ENCODE data around the gene PRR3.

PRR3 gene

DNA sequence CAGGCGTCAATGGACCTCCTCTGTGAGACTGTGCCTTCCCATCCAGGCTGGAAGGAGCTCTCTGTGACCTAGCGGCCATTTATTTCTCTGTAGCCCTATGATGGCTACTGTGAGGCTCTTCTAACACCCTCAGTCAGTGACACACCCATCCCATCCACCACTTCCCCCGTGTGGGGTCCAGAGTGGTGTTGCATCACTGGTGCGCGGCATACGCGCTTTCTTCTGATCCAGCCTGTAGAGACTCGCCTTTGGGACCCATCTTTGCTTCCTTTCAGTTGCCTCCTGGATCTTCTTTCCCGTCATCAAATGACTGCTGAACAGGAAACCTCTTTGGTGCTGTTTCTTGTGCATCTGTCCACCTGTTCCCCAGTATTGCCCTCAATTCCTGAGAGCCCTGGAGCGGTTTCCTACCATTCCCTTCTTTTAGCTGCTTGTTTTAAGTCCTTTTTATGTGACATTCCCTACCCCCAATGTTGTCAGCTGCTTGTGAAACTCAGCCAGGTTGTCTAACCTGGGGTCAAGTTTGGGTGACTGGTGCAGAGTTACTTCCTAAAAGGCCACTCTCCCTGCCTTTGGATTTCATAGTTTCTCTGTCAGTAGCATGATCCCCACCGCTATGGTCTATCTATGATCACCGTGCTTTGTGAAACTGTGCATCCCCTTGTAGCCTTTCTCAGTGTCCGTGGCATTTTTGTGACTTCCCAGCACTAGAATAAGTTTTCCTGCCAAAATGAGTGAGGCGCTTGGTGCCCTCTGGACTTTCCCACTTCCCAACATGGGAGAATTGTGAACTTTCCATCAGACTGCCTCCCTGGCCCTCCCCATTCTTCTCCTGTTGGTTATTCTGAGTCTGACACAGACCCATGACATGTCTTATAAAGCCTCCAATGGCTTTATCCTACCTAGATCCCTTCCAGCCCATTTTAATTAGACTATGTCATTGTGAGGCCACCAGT is 5.7 kb downstream of the PRR3 start:
- Histone ChIP-seq H3K9ac (ENCODE audit: low read depth, low read length) (no peak overlapping the region), H3K4me3 (ENCODE audit: low read depth, low read length) (no peak overlapping the region), H3K4me1 (ENCODE audit: control insufficient read depth, insufficient read depth, low read length) (peaks cover under 1% of the 10 kb centered on the region), H3K27me3 (ENCODE audit: control insufficient read depth, insufficient read depth, low read length) (no peaks in the 10 kb centered on the region), H3K36me3 (ENCODE audit: control insufficient read depth, insufficient read depth, low read length) (peaks cover 7% of the 10 kb centered on the region), H3K9me3 (ENCODE audit: control insufficient read depth, insufficient read depth, low read length) (no peaks in the 10 kb centered on the region)

DNA sequence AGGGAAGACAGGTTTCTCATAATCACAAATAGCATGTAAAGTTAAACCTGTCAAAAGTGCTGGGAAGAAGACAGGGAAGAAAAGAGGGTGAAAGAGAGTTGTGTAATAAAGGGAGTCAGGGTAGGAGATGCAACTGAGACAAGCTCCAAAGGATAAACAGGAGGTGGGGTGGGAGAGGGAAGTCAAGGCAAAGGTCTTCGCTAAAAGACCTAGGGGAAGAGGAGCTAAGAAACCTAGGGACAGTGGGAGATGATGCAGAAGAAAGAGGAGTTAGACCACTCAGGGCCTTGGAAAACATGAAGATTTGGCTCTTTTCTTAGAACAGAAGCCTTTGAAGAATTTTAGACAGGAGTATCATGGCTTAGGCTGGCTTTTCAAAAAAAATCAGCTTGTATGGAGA is 7.0 kb downstream of the PRR3 start:
- Histone ChIP-seq H3K36me3 (ENCODE audit: control insufficient read depth, insufficient read depth, low read length) (peaks cover 7% of the 10 kb centered on the region), H3K27me3 (ENCODE audit: control insufficient read depth, insufficient read depth, low read length) (no peaks in the 10 kb centered on the region)

DNA sequence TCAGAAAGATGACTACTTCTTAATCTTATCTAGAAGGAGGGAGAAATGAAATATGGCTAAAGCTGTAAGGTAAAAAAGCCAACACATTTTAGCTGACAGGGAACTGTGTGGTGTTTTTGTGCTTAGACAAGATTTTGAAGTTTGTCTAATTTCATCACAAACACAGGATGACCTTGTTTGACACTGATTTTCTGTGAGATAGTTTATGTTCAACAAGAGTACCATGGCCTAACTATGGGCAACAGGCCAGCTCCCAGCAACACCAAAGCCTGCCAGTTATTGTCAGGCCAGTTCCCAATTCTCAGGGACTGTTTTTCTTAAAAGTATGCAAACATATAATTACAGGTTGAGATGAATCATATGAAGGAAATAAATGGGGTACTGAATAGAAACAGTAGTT is 8.7 kb downstream of the PRR3 start:
- H3K9me3 ChIP-seq (ENCODE audit: control insufficient read depth, insufficient read depth, low read length), result no peaks in the 10 kb centered on the region
- no peak overlapping the region for H3K4me3 ChIP-seq (ENCODE audit: low read depth, low read length)
- no peaks in the 10 kb centered on the region for H3K27me3 ChIP-seq (ENCODE audit: control insufficient read depth, insufficient read depth, low read length)
- no peak overlapping the region for H3K9ac ChIP-seq (ENCODE audit: low read depth, low read length)
- peaks cover 7% of the 10 kb centered on the region for H3K36me3 ChIP-seq (ENCODE audit: control insufficient read depth, insufficient read depth, low read length)
- no peaks in the 10 kb centered on the region for H3K4me1 ChIP-seq (ENCODE audit: control insufficient read depth, insufficient read depth, low read length)

More for the DNA sequence above, 7.0 kb downstream of the PRR3 start:
- Histone ChIP-seq H3K9ac (ENCODE audit: low read depth, low read length) (no peak overlapping the region), H3K4me1 (ENCODE audit: control insufficient read depth, insufficient read depth, low read length) (no peaks in the 10 kb centered on the region), H3K4me3 (ENCODE audit: low read depth, low read length) (no peak overlapping the region), H3K9me3 (ENCODE audit: control insufficient read depth, insufficient read depth, low read length) (no peaks in the 10 kb centered on the region)

DNA sequence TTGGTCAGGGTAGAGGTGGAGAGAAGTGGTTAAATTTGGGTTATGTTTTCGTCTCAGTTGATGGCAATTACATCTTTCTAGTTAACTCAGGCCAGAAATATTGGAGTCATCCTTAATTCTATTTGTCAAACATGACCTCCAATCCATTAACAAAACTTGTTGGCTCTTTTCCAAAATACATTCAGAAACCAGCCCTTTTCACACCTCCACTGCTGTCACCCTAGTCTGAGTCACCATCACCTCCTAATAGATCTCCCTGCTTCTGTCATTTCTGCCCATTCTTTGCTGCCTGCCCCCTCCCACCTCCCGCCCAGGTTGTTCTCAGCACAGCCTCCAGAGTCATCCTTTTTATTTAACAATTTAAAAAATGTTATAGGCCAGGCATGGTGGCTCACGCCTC is 11.2 kb downstream of the PRR3 start:
- Histone ChIP-seq H3K36me3 (ENCODE audit: control insufficient read depth, insufficient read depth, low read length) (no peaks in the 10 kb centered on the region), H3K4me3 (ENCODE audit: low read depth, low read length) (no peak overlapping the region), H3K4me1 (ENCODE audit: control insufficient read depth, insufficient read depth, low read length) (peaks cover 4% of the 10 kb centered on the region), H3K9me3 (ENCODE audit: control insufficient read depth, insufficient read depth, low read length) (no peaks in the 10 kb centered on the region), H3K9ac (ENCODE audit: low read depth, low read length) (no peak overlapping the region), H3K27me3 (ENCODE audit: control insufficient read depth, insufficient read depth, low read length) (no peaks in the 10 kb centered on the region)

DNA sequence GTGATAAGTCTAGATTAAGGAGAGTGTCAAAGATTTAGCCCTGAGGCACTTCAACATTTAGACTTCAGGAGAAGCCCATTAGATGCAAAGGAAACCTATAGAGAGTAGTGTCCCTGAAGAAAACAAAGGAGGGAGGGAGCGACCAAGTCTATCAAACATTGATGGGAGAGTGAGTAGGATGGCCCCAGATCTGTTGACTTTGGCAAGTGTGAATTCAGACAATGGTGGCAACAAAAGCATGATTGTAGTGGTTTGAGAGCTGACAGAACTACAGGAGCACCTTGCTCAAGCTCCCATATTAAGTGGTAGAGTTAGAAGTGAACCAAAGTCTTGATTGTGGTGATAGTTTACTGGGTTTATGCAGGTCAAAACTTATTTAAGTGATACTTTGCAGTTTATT is 13.2 kb downstream of the PRR3 start:
- Histone ChIP-seq H3K4me3 (ENCODE audit: low read depth, low read length) (peak overlapping the region; percentile 62), H3K4me1 (ENCODE audit: control insufficient read depth, insufficient read depth, low read length) (peaks cover 4% of the 10 kb centered on the region), H3K36me3 (ENCODE audit: control insufficient read depth, insufficient read depth, low read length) (peaks cover 4% of the 10 kb centered on the region), H3K9me3 (ENCODE audit: control insufficient read depth, insufficient read depth, low read length) (no peaks in the 10 kb centered on the region), H3K9ac (ENCODE audit: low read depth, low read length) (peak overlapping the region; percentile 42), H3K27me3 (ENCODE audit: control insufficient read depth, insufficient read depth, low read length) (no peaks in the 10 kb centered on the region)

DNA sequence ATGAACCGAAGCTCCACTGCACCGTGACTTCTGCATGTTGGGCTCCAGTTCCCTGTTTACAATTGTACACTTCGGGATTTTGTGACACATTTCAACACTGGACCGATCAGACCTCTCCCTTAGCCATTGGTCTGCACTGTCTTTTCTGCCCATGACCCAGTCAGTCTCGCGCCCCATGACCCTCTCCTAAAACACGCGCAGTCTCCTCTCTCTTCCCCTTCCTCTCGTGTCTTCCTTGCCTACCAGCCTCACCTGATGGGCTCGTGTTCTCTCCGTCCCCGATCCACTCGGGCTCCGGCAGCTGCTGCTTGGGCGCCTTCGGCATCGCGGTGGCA is 13.6 kb downstream of the PRR3 start:
- Histone ChIP-seq H3K4me1 (ENCODE audit: control insufficient read depth, insufficient read depth, low read length) (peaks cover 4% of the 10 kb centered on the region), H3K4me3 (ENCODE audit: low read depth, low read length) (peak overlapping the region; percentile 62), H3K36me3 (ENCODE audit: control insufficient read depth, insufficient read depth, low read length) (peaks cover 4% of the 10 kb centered on the region), H3K9me3 (ENCODE audit: control insufficient read depth, insufficient read depth, low read length) (no peaks in the 10 kb centered on the region), H3K9ac (ENCODE audit: low read depth, low read length) (peak overlapping the region; percentile 42), H3K27me3 (ENCODE audit: control insufficient read depth, insufficient read depth, low read length) (no peaks in the 10 kb centered on the region)

DNA sequence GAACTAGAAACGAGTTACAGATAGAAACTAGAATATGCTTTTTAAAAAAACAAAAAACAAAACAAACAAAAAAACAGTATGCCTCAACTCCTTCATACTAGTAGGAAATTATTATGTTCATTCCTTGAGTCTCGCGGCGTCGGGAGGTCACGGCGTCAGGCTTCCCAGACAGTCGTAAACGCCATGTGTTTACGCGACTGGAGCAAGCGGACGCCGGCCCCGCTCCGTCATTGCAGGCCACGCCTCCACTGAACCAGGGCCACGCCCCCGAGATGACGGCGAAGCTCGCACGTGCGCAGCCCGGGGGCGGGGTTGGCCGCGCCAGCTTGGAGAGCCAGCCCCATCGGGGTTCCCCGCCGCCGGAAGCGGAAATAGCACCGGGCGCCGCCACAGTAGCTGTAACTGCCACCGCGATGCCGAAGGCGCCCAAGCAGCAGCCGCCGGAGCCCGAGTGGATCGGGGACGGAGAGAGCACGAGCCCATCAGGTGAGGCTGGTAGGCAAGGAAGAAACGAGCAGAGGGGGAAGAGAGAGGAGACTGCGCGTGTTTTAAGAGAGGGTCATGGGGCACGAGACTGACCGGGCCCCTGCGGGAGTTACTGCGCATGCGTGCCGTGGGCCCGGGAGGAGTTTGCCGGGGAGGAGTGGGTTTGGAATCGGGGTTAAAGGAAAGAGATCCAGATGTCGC is 14.1 kb downstream of the PRR3 start, which contains the start of gene ABCF1:
TSS of gene ABCF1 (plus strand) at position 368 of the 687 bp plus-strand sequence. CDS start at position 414, 46 bp downstream.
- no peaks in the 10 kb centered on the region for H3K9me3 ChIP-seq (ENCODE audit: control insufficient read depth, insufficient read depth, low read length)
- H3K4me1 ChIP-seq (ENCODE audit: control insufficient read depth, insufficient read depth, low read length), result peaks cover 4% of the 10 kb centered on the region
- peak within 1 kb of the TSS; percentile 98 for H3K9ac ChIP-seq (ENCODE audit: low read depth, low read length)
- H3K36me3 ChIP-seq (ENCODE audit: control insufficient read depth, insufficient read depth, low read length), result peaks cover 4% of the 10 kb centered on the region
- H3K27me3 ChIP-seq (ENCODE audit: control insufficient read depth, insufficient read depth, low read length), result no peaks in the 10 kb centered on the region
- peak within 1 kb of the TSS; percentile 97 for H3K4me3 ChIP-seq (ENCODE audit: low read depth, low read length)

DNA sequence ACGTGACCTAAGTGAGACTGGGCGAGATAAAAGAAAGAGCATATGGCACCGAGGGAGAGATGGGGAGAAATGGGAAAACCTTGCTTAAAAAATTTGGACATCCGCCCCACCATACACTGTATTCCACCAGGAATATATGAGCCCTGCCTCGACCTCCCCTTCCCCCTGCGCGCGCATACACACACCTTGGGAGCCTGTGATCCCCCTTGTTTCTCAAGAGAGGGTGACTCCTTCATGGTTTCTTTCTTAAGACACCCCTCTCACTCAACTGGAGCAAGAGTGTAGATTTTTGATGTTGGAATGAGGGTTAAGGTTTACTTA is 14.6 kb downstream of the PRR3 start:
- Histone ChIP-seq H3K4me3 (ENCODE audit: low read depth, low read length) (peak overlapping the region; percentile 97), H3K36me3 (ENCODE audit: control insufficient read depth, insufficient read depth, low read length) (peaks cover 7% of the 10 kb centered on the region), H3K9ac (ENCODE audit: low read depth, low read length) (peak overlapping the region; percentile 98), H3K4me1 (ENCODE audit: control insufficient read depth, insufficient read depth, low read length) (peaks cover 4% of the 10 kb centered on the region), H3K27me3 (ENCODE audit: control insufficient read depth, insufficient read depth, low read length) (no peaks in the 10 kb centered on the region), H3K9me3 (ENCODE audit: control insufficient read depth, insufficient read depth, low read length) (no peaks in the 10 kb centered on the region)

DNA sequence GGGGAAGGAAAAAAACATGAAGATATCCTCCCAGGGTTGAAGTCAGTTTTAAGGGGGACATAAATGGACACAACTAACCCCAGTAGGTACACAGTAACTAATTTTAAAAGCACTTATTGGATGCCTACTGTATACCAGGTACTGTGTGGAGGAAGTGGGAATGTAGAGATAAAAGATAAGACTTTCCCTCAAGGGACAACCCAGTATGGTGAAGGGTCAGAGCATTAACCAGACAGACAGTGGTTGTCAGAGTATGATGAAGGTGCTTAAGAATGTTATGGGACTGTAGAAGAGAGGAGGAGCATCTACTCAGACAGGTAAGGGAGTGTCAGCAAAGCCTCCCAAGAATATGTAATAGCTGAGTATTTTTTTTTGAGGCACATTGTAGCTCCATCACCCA is 15.1 kb downstream of the PRR3 start:
- no peaks in the 10 kb centered on the region for H3K9me3 ChIP-seq (ENCODE audit: control insufficient read depth, insufficient read depth, low read length)
- H3K36me3 ChIP-seq (ENCODE audit: control insufficient read depth, insufficient read depth, low read length), result peaks cover 11% of the 10 kb centered on the region
- H3K4me1 ChIP-seq (ENCODE audit: control insufficient read depth, insufficient read depth, low read length), result peaks cover 4% of the 10 kb centered on the region
- H3K27me3 ChIP-seq (ENCODE audit: control insufficient read depth, insufficient read depth, low read length), result no peaks in the 10 kb centered on the region
- H3K4me3 ChIP-seq (ENCODE audit: low read depth, low read length), result peak overlapping the region; percentile 97
- H3K9ac ChIP-seq (ENCODE audit: low read depth, low read length), result peak overlapping the region; percentile 98

DNA sequence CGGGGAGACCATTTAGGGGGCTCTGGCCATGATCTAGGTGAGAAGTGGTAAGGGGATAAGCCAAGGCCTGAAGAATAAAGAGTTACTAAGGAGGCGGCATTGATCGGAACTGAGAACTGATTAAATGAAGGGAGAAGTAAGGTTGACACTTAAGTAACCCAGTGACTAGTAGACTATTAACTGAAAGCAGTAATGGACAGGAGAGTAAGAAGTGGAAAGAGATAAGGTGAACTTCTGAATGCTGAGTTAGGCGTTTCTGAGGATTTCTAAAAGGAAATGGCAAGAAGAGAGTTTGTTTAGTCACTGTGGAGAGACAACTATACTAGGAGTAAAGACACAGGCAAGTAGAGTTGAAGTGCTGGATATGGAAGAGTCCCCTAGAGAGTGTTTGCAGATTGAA is 16.0 kb downstream of the PRR3 start:
- H3K4me3 ChIP-seq (ENCODE audit: low read depth, low read length), result no peak overlapping the region
- peaks cover 21% of the 10 kb centered on the region for H3K36me3 ChIP-seq (ENCODE audit: control insufficient read depth, insufficient read depth, low read length)
- peaks cover 4% of the 10 kb centered on the region for H3K4me1 ChIP-seq (ENCODE audit: control insufficient read depth, insufficient read depth, low read length)
- H3K9me3 ChIP-seq (ENCODE audit: control insufficient read depth, insufficient read depth, low read length), result no peaks in the 10 kb centered on the region
- H3K9ac ChIP-seq (ENCODE audit: low read depth, low read length), result no peak overlapping the region
- H3K27me3 ChIP-seq (ENCODE audit: control insufficient read depth, insufficient read depth, low read length), result no peaks in the 10 kb centered on the region

DNA sequence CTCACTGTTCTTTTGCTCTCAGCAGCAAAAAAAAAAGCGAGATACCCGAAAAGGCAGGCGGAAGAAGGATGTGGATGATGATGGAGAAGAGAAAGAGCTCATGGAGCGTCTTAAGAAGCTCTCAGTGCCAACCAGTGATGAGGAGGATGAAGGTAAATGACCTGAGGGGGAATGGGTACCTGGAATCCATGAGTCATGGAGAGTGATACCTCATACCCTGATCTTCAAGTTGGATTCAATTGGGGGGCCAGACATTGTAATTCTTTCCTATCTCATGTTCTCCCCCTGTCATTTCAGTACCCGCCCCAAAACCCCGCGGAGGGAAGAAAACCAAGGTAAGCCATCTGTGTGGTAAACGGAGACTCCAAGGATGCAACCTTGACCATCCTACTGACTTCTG is 21.0 kb downstream of the PRR3 start:
- no peak overlapping the region for H3K9ac ChIP-seq (ENCODE audit: low read depth, low read length)
- no peaks in the 10 kb centered on the region for H3K27me3 ChIP-seq (ENCODE audit: control insufficient read depth, insufficient read depth, low read length)
- H3K9me3 ChIP-seq (ENCODE audit: control insufficient read depth, insufficient read depth, low read length), result no peaks in the 10 kb centered on the region
- H3K4me3 ChIP-seq (ENCODE audit: low read depth, low read length), result no peak overlapping the region
- H3K4me1 ChIP-seq (ENCODE audit: control insufficient read depth, insufficient read depth, low read length), result no peaks in the 10 kb centered on the region
- peaks cover 51% of the 10 kb centered on the region for H3K36me3 ChIP-seq (ENCODE audit: control insufficient read depth, insufficient read depth, low read length)

DNA sequence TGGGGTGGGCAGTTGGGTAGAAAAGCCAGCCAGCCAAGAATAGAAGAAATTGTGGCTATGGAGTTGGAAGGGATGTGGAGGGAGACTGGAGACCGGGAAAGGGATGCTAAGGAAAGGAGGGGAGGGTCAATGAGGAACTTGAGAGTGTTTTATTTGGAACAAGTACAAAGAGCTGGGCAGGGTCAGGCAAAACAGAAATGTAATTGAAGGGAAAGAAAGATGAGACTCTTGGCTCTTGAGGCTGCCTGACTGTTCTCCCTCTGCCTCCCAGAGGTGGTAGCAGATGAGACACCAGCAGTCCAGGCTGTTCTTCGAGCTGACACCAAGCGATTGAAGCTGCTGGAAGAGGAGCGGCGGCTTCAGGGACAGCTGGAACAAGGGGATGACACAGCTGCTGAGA is 26.8 kb downstream of the PRR3 start:
- Histone ChIP-seq H3K9ac (ENCODE audit: low read depth, low read length) (no peak overlapping the region), H3K36me3 (ENCODE audit: control insufficient read depth, insufficient read depth, low read length) (peaks cover 77% of the 10 kb centered on the region), H3K27me3 (ENCODE audit: control insufficient read depth, insufficient read depth, low read length) (no peaks in the 10 kb centered on the region), H3K9me3 (ENCODE audit: control insufficient read depth, insufficient read depth, low read length) (no peaks in the 10 kb centered on the region), H3K4me3 (ENCODE audit: low read depth, low read length) (no peak overlapping the region), H3K4me1 (ENCODE audit: control insufficient read depth, insufficient read depth, low read length) (no peaks in the 10 kb centered on the region)
